Upper lobe of left lung (tissue), 6 donors: ENCODE measurements around the gene REPS1. TPM values are rescaled to one million over a fixed set of nuclear protein-coding genes. Genes with fewer than 3 reads are reported as not detected.

ENCODE experiments used
- ATAC-seq, 2 donors: fragments of 200-7000 bp; cut with Tn5 transposase; one replicate each; pipeline ENCODE4 v1.9.1; 2022; ENCODE audit warnings: mild to moderate bottlenecking in 2 of 2, moderate library complexity in 2 of 2; ENCODE audit not compliant: low FRiP score in 2 of 2
- DNase-seq, 2 donors: peaks; one replicate each; pipeline ENCODE4 v3.0.0-alpha.2; 2019 to 2020
- H3K27ac ChIP-seq, 4 donors: fragments of 200-600 bp; sonication (generic); one replicate each; pipeline ENCODE4 v1.5.1; 2016 to 2019
- H3K27me3 ChIP-seq, 4 donors: fragments of 200-600 bp; sonication (generic); one replicate each; pipeline ENCODE4 v1.5.1; 2017 to 2019
- H3K36me3 ChIP-seq, 4 donors: fragments of 200-600 bp; sonication (generic); one replicate each; pipeline ENCODE4 v1.5.1; 2016 to 2019
- H3K4me1 ChIP-seq, 4 donors: fragments of 200-600 bp; sonication (generic); one replicate each; pipeline ENCODE4 v1.5.1; 2018 to 2019
- H3K4me3 ChIP-seq, 4 donors: fragments of 200-600 bp; sonication (generic); one replicate each; pipeline ENCODE4 v1.5.1; 2017 to 2019; ENCODE audit warnings: mild to moderate bottlenecking in 2 of 4, moderate library complexity in 1 of 4
- H3K9me3 ChIP-seq, 4 donors: fragments of 200-600 bp; sonication (generic); one replicate each; pipeline ENCODE4 v1.5.1; 2018 to 2019
- EP300 ChIP-seq, 4 donors: sonication (generic); formaldehyde crosslinking; IDR thresholded peaks; one replicate each; pipeline ENCODE4 v1.5.1; 2017; ENCODE audit warnings: antibody characterized with exemption in 4 of 4, control low read depth in 2 of 4
- POLR2A ChIP-seq, 4 donors: fragments of 450-650 bp; IDR thresholded peaks; one replicate each; pipeline ENCODE4 v1.5.1; 2016 to 2017; ENCODE audit warnings: antibody characterized with exemption in 4 of 4, mild to moderate bottlenecking in 2 of 4
- POLR2AphosphoS5 ChIP-seq, 2 donors: sonication (generic); formaldehyde crosslinking; IDR thresholded peaks; one replicate each; pipeline ENCODE4 v1.5.1; 2017; ENCODE audit warnings: antibody characterized with exemption in 2 of 2
- WGBS, 2 donors: methylation state at CpG; one replicate each; pipeline ENCODE4 v1.1.5; 2017 to 2018; 5-methylcytosine and 5-hydroxymethylcytosine counted together
- total RNA-seq, 6 donors: library from RNA; depleted of rRNA in 4 of 6; stranded (reverse); fragments of >200 nt in 4 of 6; gene quantifications; one replicate each; pipeline versions ENCODE4 v1.1.0 to v1.2.1, GENCODE V29; 2016 to 2021
- TF ChIP-seq, protein P1 (sequence below), 6 experiments: fragments of 450-650 bp in 4 of 6; fragments of 200-600 bp in 2 of 6; sonication (generic) in 2 of 6; IDR thresholded peaks; one replicate each; pipeline ENCODE4 v1.5.1; 2016 to 2019; ENCODE audit warnings: antibody characterized with exemption in 6 of 6
- donor health status: DM: no; HTN: no; CAD: no; lungs with moderate emphysema.
- donor health status: DM: no; HTN: yes; CAD: no; lungs with severe emphysema.

The REPS1 gene
- total RNA-seq, 6 donors from 2014 or later, result 30.8 to 90.1 (median 38.6) TPM

- no peaks in the 10 kb centered on the region for H3K27me3 ChIP-seq
- no peak for DNase-seq
- H3K4me1 ChIP-seq, result peaks cover 14 to 32% (median 23%) of the 10 kb centered on the region in 4 donors
- H3K9me3 ChIP-seq, result no peaks in the 10 kb centered on the region
- 62 to 79% methylated on average over 2 of the region's 2 CpGs for WGBS, 2 donors
- H3K27ac ChIP-seq, result no peak overlapping the region
- no peak for ATAC-seq
- H3K4me3 ChIP-seq, result no peak overlapping the region
- TF ChIP-seq POLR2AphosphoS5 (IDR thresholded peaks at IDR 0.05), result no peak
- no peaks in the 10 kb centered on the region for H3K36me3 ChIP-seq
Measured at GRCh38 chr6:138981416-138981815, 6.6 kb downstream of the REPS1 start.

DNA sequence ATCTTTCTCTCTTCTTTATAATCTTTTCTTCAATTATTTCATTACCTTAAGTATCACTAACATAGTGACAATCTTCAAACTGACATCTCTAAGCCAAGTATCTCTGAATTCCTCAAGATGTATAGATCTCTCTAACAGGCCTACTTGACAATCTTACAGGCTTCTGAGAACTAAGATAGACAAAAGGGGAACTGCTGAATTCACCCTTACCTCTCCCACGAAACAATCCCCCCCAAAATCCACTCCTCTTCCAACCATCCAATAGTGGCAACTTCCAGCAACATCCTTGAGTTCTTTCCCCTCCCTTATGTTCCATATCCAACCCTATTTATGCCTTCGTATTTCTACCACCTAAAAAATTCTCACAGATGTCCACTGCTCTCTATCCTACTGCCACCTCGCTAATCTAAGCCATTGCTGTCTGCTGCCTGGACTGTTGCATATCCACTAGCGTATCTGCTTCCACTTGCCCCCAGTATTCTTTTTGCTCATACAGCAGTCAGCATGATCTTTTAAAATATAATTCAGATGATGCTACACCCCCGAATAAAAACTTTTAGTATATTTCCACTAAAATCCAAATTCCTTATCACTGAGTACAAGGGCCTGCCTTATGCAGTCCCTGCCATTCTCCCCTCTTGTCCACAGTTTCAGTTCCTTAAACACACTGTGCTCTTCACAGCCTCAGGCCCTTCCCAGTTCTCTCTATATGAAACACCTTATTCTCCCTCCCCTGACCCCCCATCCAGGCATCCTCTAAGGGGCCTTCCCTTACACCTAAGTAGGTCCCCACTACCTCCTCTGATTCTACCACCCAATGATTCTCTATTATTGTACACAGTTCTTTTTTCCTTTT lies 8.0 kb downstream of the REPS1 start:
- Histone ChIP-seq H3K4me1 (peaks cover 6 to 19% (median 16%) of the 10 kb centered on the region in 4 donors), H3K4me3 (no peak overlapping the region), H3K9me3 (no peaks in the 10 kb centered on the region), H3K36me3 (no peaks in the 10 kb centered on the region), H3K27ac (no peak overlapping the region), H3K27me3 (no peaks in the 10 kb centered on the region)
- ATAC-seq (peak in 1 of 2 donors; percentile 55), DNase-seq (no peak)
- 92 to 93% methylated on average over 5 of the region's 5 CpGs for WGBS, 2 donors
- TF ChIP-seq POLR2A (IDR thresholded peaks at IDR 0.05), result no peak
- TF ChIP-seq, protein P1, sequence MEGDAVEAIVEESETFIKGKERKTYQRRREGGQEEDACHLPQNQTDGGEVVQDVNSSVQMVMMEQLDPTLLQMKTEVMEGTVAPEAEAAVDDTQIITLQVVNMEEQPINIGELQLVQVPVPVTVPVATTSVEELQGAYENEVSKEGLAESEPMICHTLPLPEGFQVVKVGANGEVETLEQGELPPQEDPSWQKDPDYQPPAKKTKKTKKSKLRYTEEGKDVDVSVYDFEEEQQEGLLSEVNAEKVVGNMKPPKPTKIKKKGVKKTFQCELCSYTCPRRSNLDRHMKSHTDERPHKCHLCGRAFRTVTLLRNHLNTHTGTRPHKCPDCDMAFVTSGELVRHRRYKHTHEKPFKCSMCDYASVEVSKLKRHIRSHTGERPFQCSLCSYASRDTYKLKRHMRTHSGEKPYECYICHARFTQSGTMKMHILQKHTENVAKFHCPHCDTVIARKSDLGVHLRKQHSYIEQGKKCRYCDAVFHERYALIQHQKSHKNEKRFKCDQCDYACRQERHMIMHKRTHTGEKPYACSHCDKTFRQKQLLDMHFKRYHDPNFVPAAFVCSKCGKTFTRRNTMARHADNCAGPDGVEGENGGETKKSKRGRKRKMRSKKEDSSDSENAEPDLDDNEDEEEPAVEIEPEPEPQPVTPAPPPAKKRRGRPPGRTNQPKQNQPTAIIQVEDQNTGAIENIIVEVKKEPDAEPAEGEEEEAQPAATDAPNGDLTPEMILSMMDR (IDR thresholded peaks at IDR 0.05), result no peak
- no peak for TF ChIP-seq EP300 (IDR thresholded peaks at IDR 0.05)

DNA sequence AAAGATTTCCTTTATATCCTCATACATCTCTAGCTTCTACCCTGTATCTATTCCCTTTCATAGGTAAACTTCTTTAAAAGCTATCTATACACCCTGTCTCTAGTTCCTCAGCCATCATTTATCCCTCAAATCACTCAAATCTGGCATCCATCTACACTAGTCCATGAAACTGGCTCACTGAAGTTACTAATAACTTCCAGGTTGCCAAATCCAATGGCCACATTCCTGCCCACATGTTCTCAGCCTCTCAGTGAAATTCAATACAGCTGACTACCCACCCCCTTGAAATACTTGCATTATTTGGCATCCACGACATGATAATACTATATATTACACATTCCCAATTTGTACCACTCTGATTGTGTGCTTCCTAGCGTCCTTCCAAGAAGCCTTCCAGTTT lies 8.7 kb downstream of the REPS1 start:
- Histone ChIP-seq H3K36me3 (no peaks in the 10 kb centered on the region), H3K9me3 (no peaks in the 10 kb centered on the region), H3K27me3 (no peaks in the 10 kb centered on the region), H3K4me1 (peaks cover 6 to 20% (median 12%) of the 10 kb centered on the region in 4 donors), H3K27ac (no peak overlapping the region), H3K4me3 (no peak overlapping the region)
- WGBS, 2 donors, result 58 to 83% methylated on average over 2 of the region's 2 CpGs
- TF ChIP-seq POLR2A (IDR thresholded peaks at IDR 0.05) (no peak), POLR2AphosphoS5 (IDR thresholded peaks at IDR 0.05) (no peak), EP300 (IDR thresholded peaks at IDR 0.05) (no peak)
- TF ChIP-seq, protein P1 (IDR thresholded peaks at IDR 0.05), result no peak
- no peak for DNase-seq
- ATAC-seq, result no peak

- ATAC-seq (no peak), DNase-seq (no peak)
- Histone ChIP-seq H3K9me3 (no peaks in the 10 kb centered on the region), H3K4me3 (no peak overlapping the region), H3K4me1 (peaks cover 4 to 25% (median 15%) of the 10 kb centered on the region in 4 donors), H3K27me3 (no peaks in the 10 kb centered on the region), H3K36me3 (no peaks in the 10 kb centered on the region), H3K27ac (no peak overlapping the region)
- TF ChIP-seq POLR2A (IDR thresholded peaks at IDR 0.05) (no peak), EP300 (IDR thresholded peaks at IDR 0.05) (no peak), POLR2AphosphoS5 (IDR thresholded peaks at IDR 0.05) (no peak)
- TF ChIP-seq, protein P1 (IDR thresholded peaks at IDR 0.05), result no peak
- WGBS, 2 donors, result 97 to 99% methylated on average over 4 of the region's 4 CpGs
Measured at GRCh38 chr6:138978229-138978628, 9.8 kb downstream of the REPS1 start.

- no peaks in the 10 kb centered on the region for H3K36me3 ChIP-seq
- no peak for ATAC-seq
- 96 to 97% methylated on average over 1 of the region's 1 CpG for WGBS, 2 donors
- H3K27ac ChIP-seq, result no peak overlapping the region
- no peaks in the 10 kb centered on the region for H3K27me3 ChIP-seq
- DNase-seq, result no peak
- H3K4me3 ChIP-seq, result no peak overlapping the region
- H3K9me3 ChIP-seq, result no peaks in the 10 kb centered on the region
- TF ChIP-seq POLR2A (IDR thresholded peaks at IDR 0.05) (no peak), EP300 (IDR thresholded peaks at IDR 0.05) (no peak), POLR2AphosphoS5 (IDR thresholded peaks at IDR 0.05) (no peak)
- TF ChIP-seq, protein P1 (IDR thresholded peaks at IDR 0.05), result no peak
- H3K4me1 ChIP-seq, result peaks cover 4 to 25% (median 17%) of the 10 kb centered on the region in 4 donors
Measured at GRCh38 chr6:138977646-138978167, 10.3 kb downstream of the REPS1 start.
